H54 (cell line): ENCODE data around the gene PDSS2.
A peak's percentile ranks its signal among the peaks of the same experiment; 100 is the strongest.
"Not testable (repeated sequence)": the region's sequence is repeated elsewhere in the genome, so short reads cannot be mapped to it uniquely, and the experiment has no call there.

Experiments used
- DNase-seq: peaks from one replicate; pipeline ENCODE4 v3.0.0; 2011; ENCODE audit warnings: low spot score, mixed read lengths; ENCODE audit not compliant: insufficient read length
- FAIRE-seq: peaks from 3 replicates; lab custom pipeline; 2011; peaks lifted over from hg19 to GRCh38; lab: Jason Lieb, UNC
- POLR2A ChIP-seq: IDR thresholded peaks from 2 replicates; pipeline ENCODE4 v1.6.1; 2011; ENCODE audit warnings: low read depth, mild to moderate bottlenecking, low read length

The PDSS2 gene

DNA sequence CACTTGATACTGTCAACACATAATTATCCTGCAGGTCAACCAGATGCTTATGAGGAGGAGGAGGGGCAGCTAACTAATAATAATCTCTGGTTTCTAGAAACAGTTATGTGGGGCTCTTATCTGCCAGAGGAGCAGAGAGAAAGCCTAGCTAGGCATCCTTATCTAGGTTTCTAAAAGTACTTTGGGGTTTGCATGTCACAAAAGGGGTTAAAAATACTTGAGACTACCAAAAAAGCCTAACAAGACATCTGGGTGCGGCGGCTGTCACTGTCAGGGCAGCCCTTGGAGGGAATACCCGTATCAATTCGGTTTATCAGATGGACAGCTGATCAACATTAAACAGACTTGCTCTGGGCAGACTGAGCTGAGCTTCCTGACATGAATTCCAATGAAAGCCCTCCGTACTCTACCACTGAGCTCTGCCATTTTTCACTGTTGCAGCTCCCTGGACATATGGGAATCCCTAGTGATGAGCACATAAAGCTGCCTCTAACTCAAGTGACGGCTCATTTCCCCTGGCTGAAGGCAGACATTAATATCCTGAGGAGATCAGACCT lies 166.6 kb downstream of the PDSS2 start:
- FAIRE-seq (no peak), DNase-seq (no peak)

DNA sequence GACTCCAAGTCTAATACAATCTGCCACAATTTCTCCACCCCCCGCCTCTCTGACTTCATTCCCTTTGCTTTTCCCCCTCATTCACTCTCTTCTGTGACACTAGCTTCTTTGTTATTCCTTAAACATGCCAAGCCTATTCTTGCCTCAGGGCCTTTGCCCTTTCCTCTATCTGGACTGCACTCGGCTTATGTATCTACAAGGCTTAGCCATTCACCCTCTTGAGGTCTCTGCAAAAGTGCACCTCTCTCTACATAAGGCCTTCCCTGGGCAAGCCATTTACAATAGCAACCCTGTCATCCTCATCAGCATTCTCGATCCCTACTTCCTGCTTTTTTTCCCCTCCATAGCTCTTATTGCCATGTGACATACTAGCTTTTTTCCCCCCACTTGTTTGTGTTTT lies 168.9 kb downstream of the PDSS2 start:
- TF ChIP-seq POLR2A: no peak
- no peak for FAIRE-seq
- no peak for DNase-seq

More for the DNA sequence above, 166.6 kb downstream of the PDSS2 start:
- TF ChIP-seq POLR2A: no peak

DNA sequence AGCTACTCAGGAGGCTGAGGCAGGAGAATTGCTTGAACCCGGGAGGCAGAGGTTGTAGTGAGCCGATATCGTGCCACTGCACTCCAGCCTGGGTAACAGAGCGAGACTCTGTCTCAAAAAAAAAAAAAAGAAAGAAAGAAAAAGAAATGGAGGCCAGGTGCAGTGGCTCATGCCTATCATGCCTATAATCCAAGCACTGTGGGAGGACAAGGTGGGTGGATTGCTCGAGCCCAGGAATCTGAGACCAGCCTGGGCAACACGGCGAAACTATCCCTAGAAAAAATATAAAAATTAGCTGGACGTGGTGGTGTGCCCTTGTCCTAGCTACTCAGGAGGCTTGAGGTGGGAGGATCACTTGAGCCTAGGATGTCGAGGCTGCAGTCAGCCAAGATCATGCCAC lies 170.1 kb downstream of the PDSS2 start:
- FAIRE-seq, DNase-seq: not testable (repeated sequence)

DNA sequence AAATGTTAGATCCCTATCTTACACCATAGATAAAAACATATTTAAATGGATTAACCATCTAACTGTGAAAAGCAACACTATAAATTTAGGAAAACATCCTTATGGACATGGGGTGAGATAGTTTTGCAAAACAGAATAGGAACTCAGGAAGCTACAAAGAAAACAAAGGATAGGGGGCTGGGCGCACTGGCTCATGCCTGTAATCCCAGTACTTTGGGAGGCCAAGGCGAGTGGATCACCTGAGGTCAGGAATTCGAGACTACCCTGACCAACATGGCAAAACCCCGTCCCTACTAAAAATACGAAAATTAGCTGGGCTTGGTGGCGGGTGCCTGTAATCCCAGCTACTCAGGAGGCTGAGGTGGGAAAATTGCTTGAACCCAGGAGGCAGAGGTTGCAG lies 173.7 kb downstream of the PDSS2 start:
- DNase-seq, FAIRE-seq: not testable (repeated sequence)

DNA sequence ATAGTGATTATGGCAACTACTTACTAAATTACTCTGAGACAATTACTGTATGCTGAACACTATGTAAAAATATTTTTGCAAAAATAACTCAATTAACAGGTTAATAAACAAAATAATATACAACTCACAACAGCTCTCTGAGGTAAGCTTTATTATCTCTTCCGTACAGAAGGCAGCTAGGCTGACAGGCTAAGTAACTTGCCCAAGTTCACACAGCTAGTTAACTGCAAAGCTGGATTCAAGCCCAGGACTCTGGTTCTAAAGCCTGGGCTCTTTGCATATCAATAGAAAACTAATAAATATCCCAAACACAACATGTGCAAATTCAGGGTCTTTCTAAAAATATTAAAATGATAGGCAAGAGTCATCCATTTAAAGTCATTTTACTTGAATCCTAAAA lies 174.6 kb downstream of the PDSS2 start:
- DNase-seq (no peak), FAIRE-seq (no peak)
- no peak for TF ChIP-seq POLR2A

DNA sequence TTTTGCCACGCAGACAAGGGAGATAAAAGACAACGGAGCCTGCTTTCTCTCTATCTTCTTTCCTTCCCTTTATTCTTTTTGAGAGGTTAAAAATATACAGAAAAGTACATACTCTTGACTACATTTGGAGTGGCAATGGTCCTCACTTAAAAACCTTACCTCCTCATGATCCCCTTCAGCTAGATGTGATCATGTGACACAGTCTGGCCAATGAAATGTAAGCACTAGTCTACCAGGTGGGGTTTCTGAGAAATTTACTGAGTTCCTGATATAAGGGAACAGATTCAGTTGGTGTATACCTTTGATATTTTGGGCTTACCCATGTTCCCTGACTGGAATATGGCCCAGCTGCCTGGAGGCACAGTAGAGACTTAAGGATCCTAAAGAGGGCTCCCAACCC lies 178.6 kb downstream of the PDSS2 start:
- TF ChIP-seq POLR2A: no peak
- FAIRE-seq: no peak

DNA sequence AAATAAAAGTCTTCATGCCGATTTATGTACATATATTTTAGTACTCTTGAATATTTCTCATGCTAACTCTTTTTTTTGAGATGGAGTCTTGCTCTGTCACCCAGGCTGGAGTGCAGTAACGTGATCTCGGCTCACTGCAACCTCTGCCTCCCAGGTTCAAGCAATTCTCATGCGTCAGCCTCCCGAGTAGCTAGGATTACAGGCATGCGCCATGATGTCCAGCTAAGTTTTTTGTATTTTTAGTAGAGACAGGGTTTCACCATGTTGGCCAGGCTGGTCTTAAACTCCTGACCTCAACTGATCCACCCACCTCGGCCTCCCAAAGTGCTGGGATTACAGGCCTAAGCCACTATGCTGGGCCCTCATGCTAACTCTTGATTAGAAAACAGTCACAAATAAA lies 179.4 kb downstream of the PDSS2 start:
- not testable (repeated sequence) for FAIRE-seq, DNase-seq

More for the DNA sequence above, 178.6 kb downstream of the PDSS2 start:
- DNase-seq: no peak

DNA sequence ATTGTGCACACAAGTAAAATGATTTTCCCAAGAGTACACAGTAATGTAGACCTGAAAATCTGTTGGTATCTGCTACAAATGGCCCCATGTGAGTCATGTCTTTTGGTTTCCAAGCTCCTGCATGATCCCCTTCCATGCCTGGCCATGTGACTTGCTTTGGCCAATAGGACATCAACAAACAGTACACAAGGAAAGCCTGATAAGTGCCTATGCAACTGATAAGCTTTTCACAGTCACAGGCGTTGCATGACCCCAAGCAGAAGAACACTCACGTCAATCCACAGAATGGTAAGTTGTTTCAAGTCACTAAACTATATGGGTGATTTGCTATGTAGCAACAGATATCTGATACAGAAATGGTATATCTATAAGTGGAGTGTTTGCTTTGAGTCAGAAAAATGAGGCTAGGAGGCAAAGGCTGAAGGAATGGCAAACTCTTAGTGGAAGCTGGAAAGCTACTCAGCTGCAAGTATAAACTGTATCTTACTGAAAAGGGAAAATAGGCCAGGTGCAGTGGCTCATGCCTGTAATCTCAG lies 184.0 kb downstream of the PDSS2 start:
- no peak for TF ChIP-seq POLR2A
- no peak for FAIRE-seq
- DNase-seq: no peak

DNA sequence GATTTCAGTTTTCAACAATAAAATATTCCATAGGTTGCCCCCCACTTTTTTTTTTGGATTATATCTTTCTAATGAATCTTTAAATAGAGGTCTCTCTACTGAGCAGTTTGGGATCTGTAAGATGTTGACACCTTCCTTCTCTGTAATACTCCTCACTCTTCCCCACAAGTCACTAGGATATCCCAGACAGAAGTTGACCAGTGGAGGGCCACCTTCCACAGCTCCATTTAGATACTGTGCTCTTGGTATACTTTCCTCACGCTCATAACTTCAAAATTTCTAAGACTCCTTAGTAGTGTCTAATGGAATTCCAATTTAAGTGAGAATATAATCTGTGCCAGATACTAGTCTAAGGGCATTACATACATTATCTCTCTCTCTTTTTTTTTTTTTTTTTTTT lies 185.1 kb downstream of the PDSS2 start:
- FAIRE-seq (no peak), DNase-seq (no peak)
- no peak for TF ChIP-seq POLR2A

DNA sequence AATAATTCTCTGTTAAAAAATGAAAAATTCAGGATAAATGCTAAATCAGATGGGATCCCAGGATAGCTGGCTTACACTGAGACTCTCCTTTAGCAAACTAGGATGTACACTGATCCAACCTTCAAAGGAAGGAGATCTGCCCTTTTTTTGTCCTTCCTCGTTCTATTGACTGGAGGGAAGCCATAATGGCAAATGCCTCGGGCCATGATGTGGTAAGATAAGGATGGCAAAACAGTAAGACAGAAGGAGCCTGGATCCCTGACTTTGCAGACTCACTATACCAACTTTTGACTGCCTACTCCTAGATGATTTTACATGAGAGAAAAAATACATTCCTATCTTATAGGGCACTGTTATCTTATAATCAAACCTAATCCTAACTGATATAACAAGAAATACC lies 187.1 kb downstream of the PDSS2 start:
- TF ChIP-seq POLR2A: no peak
- FAIRE-seq (no peak), DNase-seq (no peak)

DNA sequence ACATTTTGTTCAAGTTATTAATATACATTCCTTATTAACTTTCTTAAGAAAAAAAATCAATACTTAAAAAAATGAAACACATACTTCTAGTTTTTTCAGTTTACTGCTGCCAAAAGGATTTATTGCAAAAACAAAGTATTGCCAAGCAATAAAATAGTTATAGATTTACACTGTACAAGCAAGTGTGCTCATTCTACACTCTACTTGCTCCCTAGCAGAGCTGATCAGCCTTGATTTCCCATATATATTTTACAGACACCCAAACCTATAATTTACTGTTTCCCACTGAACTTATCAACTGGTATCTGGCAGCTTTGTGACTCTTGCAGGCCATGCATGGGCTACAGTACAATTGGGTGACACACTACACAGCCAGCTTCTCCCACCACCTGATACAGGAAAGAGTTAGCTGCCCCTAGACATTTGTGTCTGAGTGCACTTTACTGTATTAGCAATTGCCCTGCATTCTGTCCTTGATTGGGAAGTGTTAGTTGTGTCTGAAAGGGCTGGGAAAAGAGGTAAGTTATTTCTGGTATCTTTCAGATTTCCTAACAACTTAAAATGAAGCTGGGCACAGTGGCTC lies 188.1 kb downstream of the PDSS2 start:
- DNase-seq (no peak), FAIRE-seq (no peak)
- TF ChIP-seq POLR2A: no peak

DNA sequence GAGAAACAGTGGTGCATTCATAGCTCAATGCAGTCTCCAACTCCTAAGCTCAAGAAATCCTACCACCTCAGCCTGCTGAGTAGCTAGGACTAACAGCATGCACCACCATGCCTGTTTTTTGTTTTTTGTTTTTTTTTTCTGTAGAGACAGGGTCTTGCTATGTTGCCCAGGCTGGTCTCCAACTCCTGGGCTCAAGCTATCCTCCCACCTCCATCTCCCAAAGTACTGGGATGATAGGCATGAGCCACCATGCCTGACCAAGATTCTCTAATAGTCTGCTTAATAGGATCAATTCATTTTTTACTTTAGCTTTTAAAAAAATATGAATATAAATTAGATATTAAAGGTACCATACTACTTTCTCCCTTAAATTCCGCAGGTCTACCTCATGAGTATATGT lies 191.7 kb downstream of the PDSS2 start:
- DNase-seq: no peak
- no peak for FAIRE-seq
- no peak for TF ChIP-seq POLR2A

DNA sequence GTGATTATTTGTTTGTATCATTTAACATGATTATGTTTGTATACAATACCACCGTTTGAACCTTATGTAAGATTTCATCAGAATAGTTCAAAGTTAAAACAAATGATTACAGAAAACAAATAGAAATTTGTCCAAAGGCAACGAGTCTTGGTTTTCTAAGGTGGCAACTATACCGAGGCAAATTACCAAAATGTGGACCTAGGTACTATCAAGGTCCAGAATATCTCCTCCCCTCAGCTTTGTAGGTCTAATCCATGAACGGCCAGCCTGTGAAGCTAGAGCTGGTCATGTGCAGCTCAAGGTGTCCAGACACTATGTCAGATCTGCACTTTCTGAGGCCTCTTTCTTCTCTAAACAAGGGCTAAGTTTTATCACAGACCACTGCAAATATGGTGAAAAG lies 192.4 kb downstream of the PDSS2 start:
- no peak for TF ChIP-seq POLR2A
- DNase-seq (no peak), FAIRE-seq (no peak)

DNA sequence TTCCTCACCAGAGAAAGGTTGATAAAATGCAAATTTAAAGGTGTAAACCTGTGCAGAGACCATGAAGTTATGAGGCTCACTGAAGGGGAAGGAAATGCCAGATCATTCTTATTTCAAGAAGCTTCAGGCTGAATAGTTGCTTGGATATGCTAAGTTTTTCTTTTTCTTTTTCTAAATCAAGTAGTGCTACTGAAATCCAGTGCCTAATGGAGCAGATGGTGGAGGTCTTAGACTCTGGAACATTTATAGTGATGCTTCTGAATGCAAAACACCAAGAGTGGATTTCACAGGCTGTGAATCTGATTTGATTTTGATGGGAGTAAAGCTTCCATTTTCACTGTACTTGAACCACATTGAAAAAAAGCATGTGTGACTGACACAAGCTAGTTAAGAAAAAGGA lies 192.8 kb downstream of the PDSS2 start:
- TF ChIP-seq POLR2A: no peak
- FAIRE-seq: no peak
- no peak for DNase-seq

DNA sequence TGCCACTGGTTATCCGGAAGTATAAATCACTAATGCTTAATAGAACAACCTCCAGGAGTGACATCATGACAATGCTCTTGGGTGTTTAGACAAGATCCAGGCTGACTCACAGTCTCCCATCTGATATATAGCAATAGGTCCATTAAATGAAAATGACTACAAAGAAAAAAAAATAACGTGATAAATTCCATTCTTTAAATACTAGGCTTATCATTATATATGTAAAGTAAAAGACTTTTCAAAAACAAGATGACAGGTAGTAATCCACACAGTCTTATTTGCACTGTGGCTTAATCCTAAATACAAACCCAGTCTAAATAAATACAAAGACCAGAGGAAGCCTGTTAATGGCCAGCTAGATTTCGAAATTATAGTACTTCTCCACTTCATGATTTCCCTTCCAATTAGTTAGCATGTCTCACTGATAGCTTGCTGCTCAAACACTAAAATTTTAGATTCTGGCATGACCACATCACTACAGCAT lies 195.0 kb downstream of the PDSS2 start:
- TF ChIP-seq POLR2A: no peak
- FAIRE-seq: no peak
- peak; percentile 7 for DNase-seq
